Aorta (tissue), 5 donors: ENCODE data around the gene MYBPH. TPM values are rescaled to one million over a fixed set of nuclear protein-coding genes. Genes with fewer than 3 reads are reported as not detected.

Source experiments
- ATAC-seq: fragments of 200-7000 bp; cut with Tn5 transposase; one replicate; pipeline ENCODE4 v1.9.1; 2022; ENCODE audit warnings: moderate library complexity; ENCODE audit not compliant: low FRiP score
- DNase-seq, 2 donors: peaks; one replicate each; pipeline ENCODE4 v3.0.0-alpha.2; 2020
- H3K27ac ChIP-seq, 2 donors: one replicate each; pipeline ENCODE4 v1.5.1; 2013; ENCODE audit warnings: low read length in 2 of 2, mild to moderate bottlenecking in 2 of 2, moderate library complexity in 2 of 2, control low read depth in 1 of 2, inconsistent platforms in 1 of 2, low read depth in 1 of 2
- H3K27me3 ChIP-seq, 2 donors: one replicate each; pipeline ENCODE4 v1.6.1; 2013; ENCODE audit warnings: control low read depth in 1 of 2, low read length in 1 of 2, mild to moderate bottlenecking in 1 of 2, moderate library complexity in 1 of 2; ENCODE audit not compliant: insufficient read depth in 2 of 2, control insufficient read depth in 1 of 2
- H3K36me3 ChIP-seq, 2 donors: one replicate each; pipeline ENCODE4 v1.6.1; 2013; ENCODE audit warnings: control low read depth in 1 of 2, low read length in 1 of 2, mild to moderate bottlenecking in 1 of 2; ENCODE audit not compliant: insufficient read depth in 2 of 2, control insufficient read depth in 1 of 2
- H3K4me1 ChIP-seq, 2 donors: one replicate each; pipeline ENCODE4 v1.6.1; 2013; ENCODE audit warnings: low read length in 2 of 2, control low read depth in 1 of 2, mild to moderate bottlenecking in 1 of 2, moderate library complexity in 1 of 2; ENCODE audit not compliant: insufficient read depth in 2 of 2, control insufficient read depth in 1 of 2
- H3K4me3 ChIP-seq, 2 donors: one replicate each; pipeline ENCODE4 v1.5.1; 2013; ENCODE audit warnings: low read length in 2 of 2, control low read depth in 1 of 2, mild to moderate bottlenecking in 1 of 2
- H3K9me3 ChIP-seq: one replicate; pipeline ENCODE4 v1.6.1; 2013; ENCODE audit warnings: mild to moderate bottlenecking, low read length; ENCODE audit not compliant: control insufficient read depth
- WGBS, 2 donors: extraction: QIAGEN DNeasy Blood & Tissue Kit; methylation state at CpG; one replicate each; pipeline ENCODE4 v1.1.7; 2013; 5-methylcytosine and 5-hydroxymethylcytosine counted together
- intact Hi-C, 2 donors: fragments of 100-400 bp; cut with DNase I; formaldehyde crosslinking; loops; one replicate each; pipeline versions ENCODE4 v1.14.2 to v1.15.0; 2022
- polyA plus RNA-seq, 2 donors: library from polyadenylated mRNA; stranded (reverse); fragments of 200-250 nt; gene quantifications; one replicate each; pipeline ENCODE4 v1.2.3, GENCODE V29; 2013
- total RNA-seq, 2 donors: library from RNA; stranded (reverse); fragmentation: NEBNext Ultra II Directional; extraction: Animal tissue kit (Norgen Biotek cat#: 25700); gene quantifications; one replicate each; pipeline ENCODE4 v1.2.1, GENCODE V29; 2021
- donor health status: healthy with polysubstance abuse.
- donor health status: Bipolar disorder and iron deficiency.
- donor health status: DM: no; HTN: no; CAD: no.
- donor health status: DM: no; HTN: no; CAD: no.
- donor health status: DM: yes; HTN: yes; CAD: no.

The MYBPH gene
- total and polyA plus RNA-seq, 4 donors, result not detected

DNA sequence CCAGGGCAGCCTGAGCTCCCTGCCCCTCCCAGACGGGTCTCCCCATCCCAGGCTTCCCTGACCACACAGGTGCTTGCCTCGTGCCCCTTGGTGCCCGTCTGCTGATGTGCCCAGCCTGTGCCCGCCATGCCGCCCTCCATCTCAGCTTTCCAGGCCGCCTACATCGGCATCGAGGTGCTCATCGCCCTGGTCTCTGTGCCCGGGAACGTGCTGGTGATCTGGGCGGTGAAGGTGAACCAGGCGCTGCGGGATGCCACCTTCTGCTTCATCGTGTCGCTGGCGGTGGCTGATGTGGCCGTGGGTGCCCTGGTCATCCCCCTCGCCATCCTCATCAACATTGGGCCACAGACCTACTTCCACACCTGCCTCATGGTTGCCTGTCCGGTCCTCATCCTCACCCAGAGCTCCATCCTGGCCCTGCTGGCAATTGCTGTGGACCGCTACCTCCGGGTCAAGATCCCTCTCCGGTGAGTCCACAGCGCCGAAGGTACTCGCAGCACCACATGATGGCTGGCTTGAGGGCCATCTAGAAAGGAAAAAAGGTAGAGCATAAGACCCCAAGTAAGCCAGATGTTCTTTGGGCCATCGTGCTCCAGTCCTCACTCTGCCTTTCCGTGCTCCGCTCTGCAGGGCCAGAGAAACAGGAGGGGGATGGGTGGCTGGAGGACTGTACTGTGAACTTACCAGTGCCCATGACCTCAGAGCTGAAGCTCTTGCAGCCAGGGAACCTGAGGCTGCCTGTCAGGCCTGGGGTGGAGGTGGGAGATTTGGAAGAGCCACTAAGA is 46.7 kb downstream of the MYBPH start:
- intact Hi-C loops, result no loop called here
- no peak for ATAC-seq
- DNase-seq, result peak in 1 of 2 donors; percentile 75
- Histone ChIP-seq H3K27me3 (no peaks in the 10 kb centered on the region), H3K36me3 (no peaks in the 10 kb centered on the region), H3K4me1 (no peaks in the 10 kb centered on the region), H3K9me3 (no peaks in the 10 kb centered on the region), H3K27ac (no peak overlapping the region), H3K4me3 (no peak overlapping the region)
- 95% methylated on average over 27 to 29 of the region's 29 CpGs for WGBS, 2 donors

GRCh38 chr1:203128431-203128715 is 47.3 kb downstream of the MYBPH start:
- no peaks in the 10 kb centered on the region for H3K27me3 ChIP-seq
- no peaks in the 10 kb centered on the region for H3K36me3 ChIP-seq
- no peaks in the 10 kb centered on the region for H3K4me1 ChIP-seq
- H3K9me3 ChIP-seq, result no peaks in the 10 kb centered on the region
- WGBS, 2 donors, result 48 to 63% methylated on average over 7 of the region's 7 CpGs
- intact Hi-C loops, result no loop called here
- H3K27ac ChIP-seq, result no peak overlapping the region
- DNase-seq (no peak), ATAC-seq (no peak)
- H3K4me3 ChIP-seq, result no peak overlapping the region

DNA sequence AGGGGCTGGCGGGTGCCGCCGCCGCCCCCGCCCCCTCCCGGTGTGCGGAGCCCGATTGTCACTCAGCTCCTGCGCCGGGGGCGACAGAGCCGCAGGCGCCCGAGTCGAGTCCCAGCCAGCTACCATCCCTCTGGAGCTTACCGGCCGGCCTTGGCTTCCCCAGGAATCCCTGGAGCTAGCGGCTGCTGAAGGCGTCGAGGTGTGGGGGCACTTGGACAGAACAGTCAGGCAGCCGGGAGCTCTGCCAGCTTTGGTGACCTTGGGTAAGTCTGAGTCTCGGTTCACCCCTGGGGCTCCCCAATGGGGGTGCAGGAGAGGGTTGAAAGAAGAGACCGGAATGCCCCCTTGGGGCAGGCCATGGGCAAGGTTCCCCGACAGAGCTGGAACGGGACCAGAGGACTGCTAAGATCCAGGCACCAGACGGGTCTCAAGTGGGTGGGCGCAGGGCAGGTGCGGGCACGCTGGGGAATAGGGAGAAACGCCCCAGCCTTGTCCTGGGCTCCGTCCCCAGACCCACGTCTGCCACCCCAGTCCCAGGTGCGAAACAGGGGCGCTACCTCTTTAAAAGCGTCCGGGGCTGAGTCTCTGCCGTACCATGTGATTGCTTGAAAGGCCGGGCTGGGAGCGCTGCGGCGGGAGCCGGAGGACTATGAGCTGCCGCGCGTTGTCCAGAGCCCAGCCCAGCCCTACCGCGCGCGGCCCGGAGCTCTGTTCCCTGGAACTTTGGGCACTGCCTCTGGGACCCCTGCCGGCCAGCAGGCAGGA is 47.8 kb downstream of the MYBPH start, which contains the start of gene ADORA1:
Gene ADORA1, plus strand, starts transcription at position 61 of the 765 bp plus-strand sequence. CDS start 1,116 bp downstream, outside the sequence.
- Histone ChIP-seq H3K27me3 (no peaks in the 10 kb centered on the region), H3K9me3 (no peaks in the 10 kb centered on the region), H3K4me3 (peak within 1 kb of the TSS in 1 of 2 donors; percentile 9), H3K36me3 (no peaks in the 10 kb centered on the region), H3K27ac (no peak within 1 kb of the TSS), H3K4me1 (no peaks in the 10 kb centered on the region)
- DNase-seq, result peak; percentile 75 to 88
- WGBS, 2 donors, result 1% methylated on average over 42 to 51 of the region's 51 CpGs
- peak; percentile 78 for ATAC-seq
- intact Hi-C loops, result no loop called here

- no peak overlapping the region for H3K27ac ChIP-seq
- ATAC-seq, result no peak
- peak overlapping the region in 1 of 2 donors; percentile 9 for H3K4me3 ChIP-seq
- no peaks in the 10 kb centered on the region for H3K9me3 ChIP-seq
- DNase-seq, result peak in 1 of 2 donors; percentile 16
- H3K36me3 ChIP-seq, result no peaks in the 10 kb centered on the region
- no peaks in the 10 kb centered on the region for H3K4me1 ChIP-seq
- WGBS, 2 donors, result 19 to 25% methylated on average over 11 to 12 of the region's 12 CpGs
- H3K27me3 ChIP-seq, result no peaks in the 10 kb centered on the region
- intact Hi-C loops, result no loop called here
Measured at GRCh38 chr1:203126866-203127665, 48.6 kb downstream of the MYBPH start.

GRCh38 chr1:203126151-203126865 is 49.3 kb downstream of the MYBPH start:
- DNase-seq, result peak in 1 of 2 donors; percentile 56
- intact Hi-C loops, result no loop called here
- Histone ChIP-seq H3K4me3 (no peak overlapping the region), H3K9me3 (no peaks in the 10 kb centered on the region), H3K27me3 (no peaks in the 10 kb centered on the region), H3K36me3 (no peaks in the 10 kb centered on the region), H3K4me1 (no peaks in the 10 kb centered on the region), H3K27ac (no peak overlapping the region)
- ATAC-seq, result no peak
- 36 to 40% methylated on average over 8 of the region's 8 CpGs for WGBS, 2 donors

GRCh38 chr1:203124546-203125317 is 50.9 kb downstream of the MYBPH start:
- Histone ChIP-seq H3K27ac (no peak overlapping the region), H3K36me3 (no peaks in the 10 kb centered on the region), H3K4me3 (no peak overlapping the region), H3K4me1 (no peaks in the 10 kb centered on the region), H3K27me3 (no peaks in the 10 kb centered on the region), H3K9me3 (no peaks in the 10 kb centered on the region)
- ATAC-seq (no peak), DNase-seq (peak in 1 of 2 donors; percentile 14)
- WGBS, 2 donors, result 54 to 63% methylated on average over 5 of the region's 5 CpGs
- intact Hi-C loops, result no loop called here

DNA sequence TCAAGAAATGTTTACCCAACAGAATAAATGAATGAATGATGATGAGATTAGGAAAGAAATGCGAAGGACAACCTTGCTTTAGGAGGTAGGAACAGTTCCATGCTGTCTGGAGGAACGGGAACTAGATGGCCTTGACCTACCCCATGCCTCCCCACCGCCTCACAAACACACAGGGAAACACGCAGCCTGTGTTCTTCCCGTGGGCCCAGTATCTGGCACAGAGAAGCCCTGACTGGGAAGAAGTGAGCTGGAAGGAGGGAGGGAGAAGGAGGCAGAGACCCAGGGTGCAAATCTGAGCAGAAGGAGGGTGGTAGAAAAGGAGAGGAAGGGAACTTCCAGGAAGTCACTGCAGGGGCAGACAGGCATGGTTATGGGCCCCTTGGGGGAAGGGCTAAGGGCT is 51.6 kb downstream of the MYBPH start:
- H3K4me3 ChIP-seq, result no peak overlapping the region
- no peaks in the 10 kb centered on the region for H3K27me3 ChIP-seq
- intact Hi-C loops, result no loop called here
- DNase-seq (no peak), ATAC-seq (no peak)
- no peaks in the 10 kb centered on the region for H3K4me1 ChIP-seq
- no peaks in the 10 kb centered on the region for H3K36me3 ChIP-seq
- 57 to 74% methylated on average over 5 of the region's 5 CpGs for WGBS, 2 donors
- no peak overlapping the region for H3K27ac ChIP-seq
- no peaks in the 10 kb centered on the region for H3K9me3 ChIP-seq

DNA sequence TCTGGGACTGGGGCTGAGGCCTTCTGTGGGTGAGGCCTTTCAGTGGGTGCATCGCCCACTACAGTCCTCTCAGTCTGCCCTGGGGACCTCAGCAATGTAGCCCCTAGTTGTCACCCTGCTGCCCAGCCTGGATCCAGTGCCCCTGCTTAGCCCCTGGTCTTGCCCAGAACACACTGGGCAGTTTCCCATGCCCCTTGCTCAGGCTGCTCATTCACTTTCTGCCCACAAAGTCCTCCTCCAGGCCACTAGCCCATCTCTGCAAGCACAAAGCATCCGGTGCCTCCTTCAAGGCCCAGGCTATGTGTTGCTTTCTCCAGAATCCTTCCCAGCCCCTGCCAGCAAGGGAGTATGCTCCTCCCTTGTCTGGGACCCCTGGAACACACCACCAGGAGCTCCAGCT is 53.5 kb downstream of the MYBPH start:
- WGBS, 2 donors, result 94 to 96% methylated on average over 2 of the region's 2 CpGs
- intact Hi-C loops, result no loop called here
- no peaks in the 10 kb centered on the region for H3K27me3 ChIP-seq

More for the DNA sequence above, 53.5 kb downstream of the MYBPH start:
- no peaks in the 10 kb centered on the region for H3K36me3 ChIP-seq
- no peak for DNase-seq
- H3K4me1 ChIP-seq, result no peaks in the 10 kb centered on the region
- ATAC-seq, result no peak
- no peak overlapping the region for H3K27ac ChIP-seq
- H3K9me3 ChIP-seq, result no peaks in the 10 kb centered on the region
- no peak overlapping the region for H3K4me3 ChIP-seq
